GM12873 (cell line): ENCODE data around the gene SLC2A5.

Experiments
- TF ChIP-seq, protein P1 (sequence below): IDR thresholded peaks from 2 replicates; pipeline ENCODE4 v1.5.1; 2012; ENCODE audit warnings: low read depth, mild to moderate bottlenecking, moderate library complexity, low read length, control low read depth; ENCODE audit not compliant: insufficient read depth; ENCODE audit errors: missing control alignments

SLC2A5 gene

DNA sequence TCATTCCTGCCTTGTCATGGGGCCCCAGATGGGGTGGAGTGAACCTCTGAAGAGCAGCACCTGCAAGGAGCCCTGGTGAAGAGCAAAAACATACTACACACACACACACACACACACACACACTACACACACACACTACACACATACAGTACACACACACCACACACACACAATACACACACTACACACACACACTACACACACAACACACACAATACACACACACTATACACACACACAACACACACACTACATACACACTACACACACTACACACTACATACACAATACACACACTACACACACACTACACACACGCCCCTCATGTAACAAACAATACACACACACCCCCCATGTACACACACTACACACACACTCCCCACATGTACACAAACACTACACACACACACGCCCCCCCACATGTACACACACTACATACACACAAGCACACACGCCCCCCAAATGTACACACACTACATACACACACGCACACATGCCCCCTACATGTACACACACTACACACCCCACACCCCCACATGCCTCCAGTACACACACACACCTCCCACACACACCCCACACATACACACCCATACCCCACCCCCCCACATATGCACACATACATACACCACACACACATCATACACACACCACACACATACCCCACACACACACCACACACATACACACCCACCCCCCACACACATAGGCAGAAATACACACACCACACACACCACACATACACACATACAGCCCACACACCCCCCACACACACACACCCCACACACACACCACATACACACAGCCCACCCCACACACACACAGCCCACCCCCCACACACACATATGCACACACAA lies 9.3 kb downstream of the SLC2A5 start:
- TF ChIP-seq, protein P1, sequence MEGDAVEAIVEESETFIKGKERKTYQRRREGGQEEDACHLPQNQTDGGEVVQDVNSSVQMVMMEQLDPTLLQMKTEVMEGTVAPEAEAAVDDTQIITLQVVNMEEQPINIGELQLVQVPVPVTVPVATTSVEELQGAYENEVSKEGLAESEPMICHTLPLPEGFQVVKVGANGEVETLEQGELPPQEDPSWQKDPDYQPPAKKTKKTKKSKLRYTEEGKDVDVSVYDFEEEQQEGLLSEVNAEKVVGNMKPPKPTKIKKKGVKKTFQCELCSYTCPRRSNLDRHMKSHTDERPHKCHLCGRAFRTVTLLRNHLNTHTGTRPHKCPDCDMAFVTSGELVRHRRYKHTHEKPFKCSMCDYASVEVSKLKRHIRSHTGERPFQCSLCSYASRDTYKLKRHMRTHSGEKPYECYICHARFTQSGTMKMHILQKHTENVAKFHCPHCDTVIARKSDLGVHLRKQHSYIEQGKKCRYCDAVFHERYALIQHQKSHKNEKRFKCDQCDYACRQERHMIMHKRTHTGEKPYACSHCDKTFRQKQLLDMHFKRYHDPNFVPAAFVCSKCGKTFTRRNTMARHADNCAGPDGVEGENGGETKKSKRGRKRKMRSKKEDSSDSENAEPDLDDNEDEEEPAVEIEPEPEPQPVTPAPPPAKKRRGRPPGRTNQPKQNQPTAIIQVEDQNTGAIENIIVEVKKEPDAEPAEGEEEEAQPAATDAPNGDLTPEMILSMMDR, result no peak

DNA sequence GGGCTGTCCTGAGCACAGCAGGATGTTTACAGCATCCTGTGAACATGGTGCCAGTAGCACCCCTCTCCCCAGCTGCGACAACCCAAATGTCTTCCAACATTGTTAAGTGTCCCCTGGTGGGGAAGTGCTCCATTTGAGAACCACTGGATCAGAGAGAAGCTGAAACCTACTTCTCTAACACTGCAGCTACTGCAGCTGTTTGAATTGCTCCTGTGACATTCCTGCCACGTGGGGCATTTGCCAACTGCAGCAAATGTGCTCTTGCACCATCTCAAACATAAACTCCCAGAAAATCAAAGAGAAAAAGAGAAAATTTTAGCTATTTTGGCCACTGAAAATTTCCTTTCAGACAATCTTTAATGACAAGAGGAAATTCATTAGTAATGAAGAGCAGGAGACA lies 11.0 kb downstream of the SLC2A5 start:
- TF ChIP-seq, protein P1, result no peak

DNA sequence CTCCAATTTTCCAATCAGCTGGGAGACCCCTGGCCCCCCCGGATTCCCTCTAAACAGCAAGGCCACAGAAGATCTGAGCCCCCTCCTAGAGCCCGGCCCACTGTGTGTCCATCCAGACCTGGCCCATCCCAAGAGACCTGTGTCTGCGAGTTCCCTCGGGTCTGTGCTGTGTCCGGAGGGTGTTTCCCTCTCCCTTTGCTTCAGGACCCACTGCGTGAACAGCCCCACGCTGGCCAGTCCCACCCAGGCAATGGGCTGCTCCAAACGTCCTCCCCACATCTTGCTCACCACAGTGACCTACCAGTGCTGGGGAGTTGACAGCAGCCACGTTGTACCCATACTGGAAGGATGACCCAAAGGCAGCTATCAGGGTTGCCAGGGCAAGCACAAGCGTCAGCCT lies 11.6 kb downstream of the SLC2A5 start:
- TF ChIP-seq, protein P1, result no peak

DNA sequence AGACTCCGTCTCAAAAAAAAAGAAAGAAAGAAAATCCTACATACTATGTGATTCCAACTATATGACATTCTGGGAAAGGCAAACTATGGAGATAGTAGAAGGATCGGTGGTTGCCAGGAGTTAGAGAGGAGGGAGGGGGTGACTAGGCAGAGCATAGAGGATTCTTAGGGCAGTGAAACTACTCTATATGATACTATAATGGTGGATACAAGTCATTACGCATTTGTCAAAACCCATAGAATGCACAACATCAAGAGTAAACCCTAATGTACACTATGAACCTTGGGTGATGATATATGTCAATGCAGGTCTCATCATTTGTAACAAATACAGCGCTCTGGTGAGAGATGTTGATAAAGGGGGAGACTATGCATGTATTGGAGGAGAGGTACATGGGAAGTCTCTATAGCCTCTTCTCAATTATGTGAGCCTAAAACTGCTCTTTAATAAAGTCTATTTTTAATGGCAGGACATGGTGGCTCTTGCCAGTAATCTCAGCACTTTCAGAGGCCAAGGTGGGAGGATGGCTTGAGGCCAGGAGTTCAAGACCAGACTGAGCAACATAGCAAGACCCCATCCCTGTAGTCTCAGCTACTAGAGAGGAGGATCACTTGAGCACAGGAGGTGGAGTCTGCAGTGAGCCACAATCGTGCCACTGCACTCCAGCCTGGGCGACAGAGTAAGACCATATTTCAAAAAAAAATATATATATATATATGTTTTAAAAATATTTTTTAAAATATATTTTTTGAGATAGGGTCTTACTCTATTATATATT lies 17.0 kb downstream of the SLC2A5 start:
- TF ChIP-seq, protein P1, result no peak

DNA sequence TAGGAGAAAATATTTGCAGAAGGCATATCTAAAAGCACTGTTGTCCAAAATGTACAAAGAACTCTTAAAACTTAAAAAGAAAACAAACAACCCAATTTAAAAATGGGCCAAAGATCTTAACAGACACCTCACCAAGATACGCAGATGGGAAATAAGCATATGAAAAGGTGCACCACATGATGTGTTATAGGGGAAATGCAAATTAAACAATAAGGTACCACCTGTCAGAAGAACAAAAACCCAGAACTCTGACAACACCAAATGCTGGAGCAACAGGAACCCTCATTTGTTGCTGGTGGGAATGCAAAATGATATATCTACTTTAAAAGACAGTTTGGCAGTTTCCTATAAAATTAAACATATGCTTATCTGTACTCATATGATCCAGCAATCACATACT lies 18.1 kb downstream of the SLC2A5 start:
- TF ChIP-seq, protein P1, result no peak

DNA sequence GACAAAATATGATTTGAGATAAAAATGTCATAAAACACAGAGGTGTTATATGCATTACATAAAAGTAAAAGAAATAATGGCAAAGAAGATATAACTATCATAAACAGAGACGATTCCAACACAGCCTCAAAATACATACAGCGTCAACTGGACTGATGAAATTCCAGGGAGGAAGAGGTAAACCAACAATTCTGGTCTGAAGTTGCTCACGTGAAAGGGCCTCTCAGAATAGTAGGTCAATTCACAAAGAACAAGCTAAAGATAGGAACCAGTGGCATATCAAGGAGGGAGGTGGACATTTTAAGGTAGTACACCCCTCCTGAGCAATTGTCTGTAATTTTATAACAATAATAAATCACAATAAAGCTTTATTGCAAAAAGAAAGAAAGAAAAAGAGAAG lies 18.6 kb downstream of the SLC2A5 start:
- TF ChIP-seq, protein P1, result no peak

DNA sequence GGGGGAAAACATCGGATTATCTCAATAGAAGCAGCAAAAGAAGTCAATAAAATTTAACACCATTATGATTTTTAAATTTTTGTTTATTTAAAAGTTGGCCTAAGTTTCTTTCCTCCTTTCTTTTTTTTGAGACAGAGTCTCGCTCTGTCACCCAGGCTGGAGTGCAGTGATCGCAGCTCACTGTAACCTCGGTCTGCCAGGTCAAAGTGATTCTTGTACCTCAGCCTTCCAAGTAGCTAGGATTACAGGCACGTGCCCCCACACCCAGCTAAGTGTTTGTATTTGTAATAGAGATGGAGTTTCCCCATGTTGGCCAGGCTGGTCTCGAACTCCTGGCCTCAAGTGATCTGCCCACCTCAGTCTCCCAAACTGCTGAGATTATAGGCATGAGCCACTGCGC lies 20.9 kb downstream of the SLC2A5 start:
- TF ChIP-seq, protein P1, result no peak
